Activated CD4-positive, alpha-beta T cell treated with anti-CD3 and anti-CD28 coated beads for 24 hours (primary cell): ENCODE data around the gene SPAG16.

Experiments
- DNase-seq, 2 donors: peaks; one replicate each; pipeline ENCODE4 v3.0.0-alpha.2; 2020; ENCODE audit warnings: low read depth in 2 of 2

Gene SPAG16

GRCh38 chr2:213284105-213285090, at the start of gene SPAG16:
SPAG16 (plus strand) TSS chr2:213284464.
- peak; percentile 93 to 96 for DNase-seq

GRCh38 chr2:213234641-213235040, 49.6 kb upstream of the SPAG16 start:
- no peak for DNase-seq

- no peak for DNase-seq
Observed at GRCh38 chr2:213235741-213236140, 48.5 kb upstream of the SPAG16 start.

- DNase-seq: no peak
Observed at GRCh38 chr2:213237251-213237650, 47.0 kb upstream of the SPAG16 start.

- no peak for DNase-seq
Observed at GRCh38 chr2:213237787-213238186, 46.5 kb upstream of the SPAG16 start.

GRCh38 chr2:213238753-213239495, 45.3 kb upstream of the SPAG16 start:
- DNase-seq: no peak

- DNase-seq: no peak
Observed at GRCh38 chr2:213241817-213242216, 42.4 kb upstream of the SPAG16 start.

GRCh38 chr2:213242653-213243052, 41.6 kb upstream of the SPAG16 start:
- no peak for DNase-seq

- no peak for DNase-seq
Observed at GRCh38 chr2:213243189-213244044, 40.8 kb upstream of the SPAG16 start.

GRCh38 chr2:213246497-213247281, 37.6 kb upstream of the SPAG16 start:
- DNase-seq: peak; percentile 35 to 45

GRCh38 chr2:213247566-213247965, 36.7 kb upstream of the SPAG16 start:
- no peak for DNase-seq

- DNase-seq: no peak
Observed at GRCh38 chr2:213248637-213249036, 35.6 kb upstream of the SPAG16 start.

- DNase-seq: no peak
Observed at GRCh38 chr2:213249502-213249901, 34.8 kb upstream of the SPAG16 start.

GRCh38 chr2:213251618-213252017, 32.6 kb upstream of the SPAG16 start:
- no peak for DNase-seq

- DNase-seq: no peak
Observed at GRCh38 chr2:213252206-213252605, 32.1 kb upstream of the SPAG16 start.

- DNase-seq: no peak
Observed at GRCh38 chr2:213253162-213253561, 31.1 kb upstream of the SPAG16 start.

GRCh38 chr2:213259266-213259665, 25.0 kb upstream of the SPAG16 start:
- DNase-seq: no peak

GRCh38 chr2:213261237-213261636, 23.0 kb upstream of the SPAG16 start:
- DNase-seq: no peak

- DNase-seq: no peak
Observed at GRCh38 chr2:213261715-213262114, 22.5 kb upstream of the SPAG16 start.

GRCh38 chr2:213265679-213266078, 18.6 kb upstream of the SPAG16 start:
- no peak for DNase-seq

GRCh38 chr2:213266421-213266820, 17.8 kb upstream of the SPAG16 start:
- no peak for DNase-seq
